Lower leg skin (tissue), 3 donors: ENCODE measurements around the gene DGKA.

Experiments
- POLR2A ChIP-seq, 2 donors: fragments of 450-650 bp; IDR thresholded peaks; one replicate each; pipeline ENCODE4 v1.6.1; 2016 to 2017; ENCODE audit warnings: antibody characterized with exemption in 2 of 2, mild to moderate bottlenecking in 1 of 2, moderate library complexity in 1 of 2
- TF ChIP-seq, protein P1 (sequence below), 3 donors: fragments of 450-650 bp; IDR thresholded peaks; one replicate each; pipeline ENCODE4 v1.5.1; 2016; ENCODE audit warnings: antibody characterized with exemption in 3 of 3, mild to moderate bottlenecking in 3 of 3, moderate library complexity in 2 of 3

DNA sequence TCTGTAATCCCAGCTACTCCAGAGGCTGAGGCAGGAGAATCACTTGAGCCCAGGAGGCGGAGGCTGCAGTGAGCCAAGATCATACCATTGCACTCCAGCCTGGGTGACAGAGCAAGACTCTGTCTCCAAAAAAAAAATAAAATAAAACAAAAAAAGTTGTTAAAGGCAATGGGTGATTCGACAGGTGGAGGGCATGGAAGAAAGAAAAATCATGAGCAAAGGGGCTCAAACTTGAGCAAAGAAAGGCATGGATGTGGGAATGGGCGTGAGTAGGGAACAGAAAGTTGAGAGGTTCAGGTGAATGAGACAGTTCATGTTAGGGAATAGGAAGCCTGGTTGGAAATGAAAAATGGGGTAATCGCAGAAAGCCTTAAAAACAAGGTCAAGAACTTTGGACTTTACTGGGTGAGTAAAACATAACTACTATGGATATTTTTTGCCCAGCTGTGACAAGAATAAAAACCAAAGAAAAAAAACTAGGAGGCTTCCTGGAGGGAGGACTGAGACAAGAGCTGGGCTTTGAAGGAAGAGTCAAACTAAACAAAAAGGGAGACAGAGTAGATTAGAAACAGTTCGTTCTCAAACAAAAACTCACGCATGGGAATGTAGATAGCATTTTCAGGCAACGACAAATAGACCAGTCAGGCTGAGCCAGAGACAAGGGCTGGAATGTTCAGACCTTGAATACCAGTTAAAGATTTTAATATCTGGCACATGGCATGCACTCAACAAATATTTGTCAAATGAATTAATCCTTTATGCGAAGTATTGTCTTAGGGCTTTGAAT is 22.0 kb upstream of the DGKA start:
- TF ChIP-seq, protein P1, sequence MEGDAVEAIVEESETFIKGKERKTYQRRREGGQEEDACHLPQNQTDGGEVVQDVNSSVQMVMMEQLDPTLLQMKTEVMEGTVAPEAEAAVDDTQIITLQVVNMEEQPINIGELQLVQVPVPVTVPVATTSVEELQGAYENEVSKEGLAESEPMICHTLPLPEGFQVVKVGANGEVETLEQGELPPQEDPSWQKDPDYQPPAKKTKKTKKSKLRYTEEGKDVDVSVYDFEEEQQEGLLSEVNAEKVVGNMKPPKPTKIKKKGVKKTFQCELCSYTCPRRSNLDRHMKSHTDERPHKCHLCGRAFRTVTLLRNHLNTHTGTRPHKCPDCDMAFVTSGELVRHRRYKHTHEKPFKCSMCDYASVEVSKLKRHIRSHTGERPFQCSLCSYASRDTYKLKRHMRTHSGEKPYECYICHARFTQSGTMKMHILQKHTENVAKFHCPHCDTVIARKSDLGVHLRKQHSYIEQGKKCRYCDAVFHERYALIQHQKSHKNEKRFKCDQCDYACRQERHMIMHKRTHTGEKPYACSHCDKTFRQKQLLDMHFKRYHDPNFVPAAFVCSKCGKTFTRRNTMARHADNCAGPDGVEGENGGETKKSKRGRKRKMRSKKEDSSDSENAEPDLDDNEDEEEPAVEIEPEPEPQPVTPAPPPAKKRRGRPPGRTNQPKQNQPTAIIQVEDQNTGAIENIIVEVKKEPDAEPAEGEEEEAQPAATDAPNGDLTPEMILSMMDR (IDR thresholded peaks at IDR 0.05): no peak
- no peak for TF ChIP-seq POLR2A (IDR thresholded peaks at IDR 0.05)
